Astrocyte (in vitro differentiated cells and primary cell): ENCODE results near the gene ANKS1A. TPM values are rescaled to one million over a fixed set of nuclear protein-coding genes. Genes with fewer than 3 reads are reported as not detected.

Experiments
- DNase-seq: peaks from one replicate; pipeline ENCODE4 v3.0.0-alpha.2; 2010; ENCODE audit warnings: low read depth
- FAIRE-seq: peaks from 2 replicates; lab custom pipeline; 2011; peaks lifted over from hg19 to GRCh38; lab: Jason Lieb, UNC
- H2AFZ ChIP-seq: 2 replicates; pipeline ENCODE4 v1.6.0; 2012; ENCODE audit warnings: low read depth, low read length, inconsistent platforms
- H3K27ac ChIP-seq: 2 replicates; pipeline ENCODE4 v1.5.1; 2011; ENCODE audit warnings: low read depth, low read length, inconsistent platforms
- H3K27me3 ChIP-seq: 2 replicates; pipeline ENCODE4 v1.6.0; 2011; ENCODE audit warnings: low read length, inconsistent platforms; ENCODE audit not compliant: insufficient read depth
- H3K36me3 ChIP-seq: 2 replicates; pipeline ENCODE4 v1.5.1; 2011; ENCODE audit warnings: low read length, inconsistent platforms; ENCODE audit not compliant: insufficient read depth
- H3K4me1 ChIP-seq: 2 replicates; pipeline ENCODE4 v1.5.1; 2011; ENCODE audit warnings: low read length, inconsistent platforms; ENCODE audit not compliant: insufficient read depth
- H3K4me2 ChIP-seq: 2 replicates; pipeline ENCODE4 v1.6.0; 2012; ENCODE audit warnings: low read length, inconsistent platforms
- H3K4me3 ChIP-seq: 2 replicates; pipeline ENCODE4 v1.5.1; 2011; ENCODE audit warnings: low read depth, mild to moderate bottlenecking, low read length, inconsistent platforms; ENCODE audit not compliant: insufficient read depth
- H3K79me2 ChIP-seq: 2 replicates; pipeline ENCODE4 v1.6.0; 2012; ENCODE audit warnings: mild to moderate bottlenecking, low read length, inconsistent platforms; ENCODE audit not compliant: insufficient read depth
- H3K9ac ChIP-seq: 2 replicates; pipeline ENCODE4 v1.6.0; 2012; ENCODE audit warnings: mild to moderate bottlenecking, low read length, inconsistent platforms
- H3K9me3 ChIP-seq: 2 replicates; pipeline ENCODE4 v1.5.1; 2012; ENCODE audit warnings: low read depth, mild to moderate bottlenecking, low read length, inconsistent platforms; ENCODE audit not compliant: insufficient read depth
- H4K20me1 ChIP-seq: 2 replicates; pipeline ENCODE4 v1.6.0; 2012; ENCODE audit warnings: low read length, inconsistent platforms; ENCODE audit not compliant: insufficient read depth
- H3K27ac Mint-ChIP-seq: one replicate; pipeline ENCODE4 v1.8.0; 2021; ENCODE audit warnings: mild to moderate bottlenecking, mixed read lengths; ENCODE audit not compliant: unreplicated experiment
- H3K27me3 Mint-ChIP-seq: one replicate; pipeline ENCODE4 v1.8.0; 2021; ENCODE audit warnings: low read depth, mixed read lengths; ENCODE audit not compliant: unreplicated experiment
- H3K36me3 Mint-ChIP-seq: one replicate; pipeline ENCODE4 v1.8.0; 2021; ENCODE audit warnings: low read depth, mixed read lengths; ENCODE audit not compliant: unreplicated experiment
- H3K4me1 Mint-ChIP-seq: one replicate; pipeline ENCODE4 v1.8.0; 2021; ENCODE audit warnings: low read depth, mixed read lengths; ENCODE audit not compliant: unreplicated experiment
- H3K4me3 Mint-ChIP-seq: one replicate; pipeline ENCODE4 v1.8.0; 2021; ENCODE audit warnings: mild to moderate bottlenecking, moderate library complexity, mixed read lengths; ENCODE audit not compliant: unreplicated experiment
- H3K9me3 Mint-ChIP-seq: one replicate; pipeline ENCODE4 v1.8.0; 2021; ENCODE audit warnings: mild to moderate bottlenecking, mixed read lengths; ENCODE audit not compliant: unreplicated experiment
- CTCF ChIP-seq: IDR thresholded peaks from 2 replicates; pipeline ENCODE4 v1.5.1; 2011; ENCODE audit warnings: low read depth, mild to moderate bottlenecking, inconsistent platforms, low read length, moderate library complexity; ENCODE audit not compliant: insufficient read depth
- EZH2 ChIP-seq: IDR thresholded peaks from 2 replicates; pipeline ENCODE4 v1.6.1; 2012; ENCODE audit warnings: mild to moderate bottlenecking, low read length, inconsistent platforms; ENCODE audit not compliant: insufficient read depth
- total RNA-seq: library from RNA; stranded (reverse); gene quantifications from 2 replicates; pipeline ENCODE4 v1.2.1, GENCODE V29; 2021

ANKS1A gene
- total RNA-seq, 1 donor from 2014 or later, result 18.0 TPM

GRCh38 chr6:34851361-34851760 is 37.7 kb upstream of the ANKS1A start:
- Histone ChIP-seq H3K4me2 (no peak overlapping the region), H4K20me1 (no peaks in the 10 kb centered on the region), H3K9me3 (no peaks in the 10 kb centered on the region), H3K9ac (no peak overlapping the region), H3K27ac (no peak overlapping the region), H3K79me2 (no peaks in the 10 kb centered on the region), H2AFZ (no peak overlapping the region), H3K27me3 (no peaks in the 10 kb centered on the region), H3K36me3 (no peaks in the 10 kb centered on the region), H3K4me1 (no peaks in the 10 kb centered on the region), H3K4me3 (no peak overlapping the region)
- no peaks in the 10 kb centered on the region for H3K27me3 Mint-ChIP-seq
- no peaks in the 10 kb centered on the region for H3K9me3 Mint-ChIP-seq
- TF ChIP-seq EZH2, result no peak
- no peak for TF ChIP-seq CTCF
- H3K36me3 Mint-ChIP-seq, result peaks cover 25% of the 10 kb centered on the region
- no peak overlapping the region for H3K4me3 Mint-ChIP-seq
- no peaks in the 10 kb centered on the region for H3K4me1 Mint-ChIP-seq
- H3K27ac Mint-ChIP-seq, result no peak overlapping the region
- DNase-seq (no peak), FAIRE-seq (no peak)

- FAIRE-seq (no peak), DNase-seq (no peak)
- H3K4me3 Mint-ChIP-seq, result no peak overlapping the region
- H3K36me3 Mint-ChIP-seq, result peaks cover 29% of the 10 kb centered on the region
- TF ChIP-seq EZH2 (no peak), CTCF (no peak)
- no peaks in the 10 kb centered on the region for H3K79me2 ChIP-seq
- no peaks in the 10 kb centered on the region for H4K20me1 ChIP-seq
- H3K4me1 ChIP-seq, result no peaks in the 10 kb centered on the region
- no peaks in the 10 kb centered on the region for H3K27me3 ChIP-seq
- H3K27ac Mint-ChIP-seq, result no peak overlapping the region
- H3K4me2 ChIP-seq, result no peak overlapping the region
- H3K27me3 Mint-ChIP-seq, result no peaks in the 10 kb centered on the region
- no peak overlapping the region for H3K4me3 ChIP-seq
- no peaks in the 10 kb centered on the region for H3K9me3 ChIP-seq
- peaks cover under 1% of the 10 kb centered on the region for H3K36me3 ChIP-seq
- H3K27ac ChIP-seq, result no peak overlapping the region
- no peaks in the 10 kb centered on the region for H3K4me1 Mint-ChIP-seq
- no peaks in the 10 kb centered on the region for H3K9me3 Mint-ChIP-seq
- H3K9ac ChIP-seq, result no peak overlapping the region
- no peak overlapping the region for H2AFZ ChIP-seq
These were observed 36.5 kb upstream of the ANKS1A start for GRCh38 chr6:34852406-34853085.

- no peak for FAIRE-seq
- peaks cover 2% of the 10 kb centered on the region for H3K4me1 Mint-ChIP-seq
These were observed 33.6 kb upstream of the ANKS1A start for GRCh38 chr6:34855463-34855862.

More at GRCh38 chr6:34855463-34855862, 33.6 kb upstream of the ANKS1A start:
- no peak for DNase-seq
- H3K27me3 Mint-ChIP-seq, result no peaks in the 10 kb centered on the region
- H3K9ac ChIP-seq, result no peak overlapping the region
- no peak overlapping the region for H3K4me3 Mint-ChIP-seq
- no peak overlapping the region for H2AFZ ChIP-seq
- H3K9me3 ChIP-seq, result no peaks in the 10 kb centered on the region
- no peak overlapping the region for H3K4me3 ChIP-seq
- H3K36me3 ChIP-seq, result peaks cover 3% of the 10 kb centered on the region
- H3K36me3 Mint-ChIP-seq, result peaks cover 39% of the 10 kb centered on the region
- no peaks in the 10 kb centered on the region for H4K20me1 ChIP-seq
- no peak for TF ChIP-seq CTCF
- no peaks in the 10 kb centered on the region for H3K27me3 ChIP-seq
- no peaks in the 10 kb centered on the region for H3K9me3 Mint-ChIP-seq
- no peak overlapping the region for H3K27ac ChIP-seq
- H3K4me2 ChIP-seq, result no peak overlapping the region
- no peak overlapping the region for H3K27ac Mint-ChIP-seq
- no peaks in the 10 kb centered on the region for H3K79me2 ChIP-seq
- H3K4me1 ChIP-seq, result no peaks in the 10 kb centered on the region
